Tibial nerve (tissue), 4 donors: ENCODE measurements around the gene EEF1AKMT4.

Experiments used
- EP300 ChIP-seq, 2 donors: sonication (generic); formaldehyde crosslinking; IDR thresholded peaks; one replicate each; pipeline ENCODE4 v1.6.1; 2017; ENCODE audit warnings: antibody characterized with exemption in 2 of 2, mild to moderate bottlenecking in 1 of 2
- POLR2A ChIP-seq, 2 donors: fragments of 450-650 bp; IDR thresholded peaks; one replicate each; pipeline ENCODE4 v1.6.1; 2017; ENCODE audit warnings: antibody characterized with exemption in 2 of 2, mild to moderate bottlenecking in 2 of 2, moderate library complexity in 2 of 2
- TF ChIP-seq, protein P1 (sequence below), 5 experiments: fragments of 200-600 bp in 3 of 5; fragments of 450-650 bp in 2 of 5; sonication (generic) in 3 of 5; IDR thresholded peaks; one replicate each; pipeline ENCODE4 v1.5.1; 2016 to 2019; ENCODE audit warnings: antibody characterized with exemption in 5 of 5, mild to moderate bottlenecking in 3 of 5, moderate library complexity in 2 of 5

DNA sequence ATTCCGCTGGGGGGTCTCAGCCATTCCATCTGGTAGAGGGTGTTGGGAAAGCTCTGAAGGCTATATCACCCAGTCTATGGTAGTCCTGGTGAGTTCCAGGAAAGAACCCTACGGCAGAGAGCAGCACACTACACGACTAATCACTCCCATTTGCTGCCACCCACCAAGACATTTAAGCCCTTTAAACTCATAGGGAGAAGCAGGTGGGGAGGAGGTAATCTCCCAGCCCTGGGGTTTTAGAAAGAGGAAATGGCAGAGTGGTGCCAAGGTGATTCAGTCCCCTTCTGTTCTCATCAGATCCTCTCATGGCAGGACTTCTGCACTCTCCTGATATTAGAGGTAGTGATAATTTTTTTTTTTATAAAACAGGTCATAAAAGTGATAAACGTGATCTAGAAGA is 30.7 kb upstream of the EEF1AKMT4 start:
- no peak for TF ChIP-seq POLR2A (IDR thresholded peaks at IDR 0.05)
- TF ChIP-seq, protein P1, sequence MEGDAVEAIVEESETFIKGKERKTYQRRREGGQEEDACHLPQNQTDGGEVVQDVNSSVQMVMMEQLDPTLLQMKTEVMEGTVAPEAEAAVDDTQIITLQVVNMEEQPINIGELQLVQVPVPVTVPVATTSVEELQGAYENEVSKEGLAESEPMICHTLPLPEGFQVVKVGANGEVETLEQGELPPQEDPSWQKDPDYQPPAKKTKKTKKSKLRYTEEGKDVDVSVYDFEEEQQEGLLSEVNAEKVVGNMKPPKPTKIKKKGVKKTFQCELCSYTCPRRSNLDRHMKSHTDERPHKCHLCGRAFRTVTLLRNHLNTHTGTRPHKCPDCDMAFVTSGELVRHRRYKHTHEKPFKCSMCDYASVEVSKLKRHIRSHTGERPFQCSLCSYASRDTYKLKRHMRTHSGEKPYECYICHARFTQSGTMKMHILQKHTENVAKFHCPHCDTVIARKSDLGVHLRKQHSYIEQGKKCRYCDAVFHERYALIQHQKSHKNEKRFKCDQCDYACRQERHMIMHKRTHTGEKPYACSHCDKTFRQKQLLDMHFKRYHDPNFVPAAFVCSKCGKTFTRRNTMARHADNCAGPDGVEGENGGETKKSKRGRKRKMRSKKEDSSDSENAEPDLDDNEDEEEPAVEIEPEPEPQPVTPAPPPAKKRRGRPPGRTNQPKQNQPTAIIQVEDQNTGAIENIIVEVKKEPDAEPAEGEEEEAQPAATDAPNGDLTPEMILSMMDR (IDR thresholded peaks at IDR 0.05): no peak
- TF ChIP-seq EP300 (IDR thresholded peaks at IDR 0.05): no peak
